ENCODE measurements around the gene PHACTR3.

DNA sequence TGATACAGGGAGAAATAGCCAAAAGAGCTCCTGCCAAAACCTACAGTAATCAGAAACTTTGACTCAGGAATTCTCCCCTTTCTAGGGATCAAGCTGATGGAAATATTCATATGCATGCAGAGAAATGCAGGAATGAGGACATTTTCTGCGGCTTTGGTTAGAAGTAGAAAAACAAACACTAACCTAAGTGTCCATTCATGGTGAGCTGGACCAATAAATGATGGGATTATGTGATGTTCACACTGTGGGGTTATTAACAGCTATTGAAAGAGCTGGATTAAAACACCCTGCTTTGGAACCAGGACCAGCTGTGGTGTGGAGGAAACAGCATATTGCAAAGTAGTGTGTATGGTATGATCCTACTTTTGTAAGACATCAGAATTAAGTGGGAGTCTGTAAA, 186.0 kb downstream of the PHACTR3 start:
- TF ChIP-seq EZH2 (IDR thresholded peaks at IDR 0.05; ENCODE audit: borderline replicate concordance, low read length) = no peak
- TF ChIP-seq, protein P1, sequence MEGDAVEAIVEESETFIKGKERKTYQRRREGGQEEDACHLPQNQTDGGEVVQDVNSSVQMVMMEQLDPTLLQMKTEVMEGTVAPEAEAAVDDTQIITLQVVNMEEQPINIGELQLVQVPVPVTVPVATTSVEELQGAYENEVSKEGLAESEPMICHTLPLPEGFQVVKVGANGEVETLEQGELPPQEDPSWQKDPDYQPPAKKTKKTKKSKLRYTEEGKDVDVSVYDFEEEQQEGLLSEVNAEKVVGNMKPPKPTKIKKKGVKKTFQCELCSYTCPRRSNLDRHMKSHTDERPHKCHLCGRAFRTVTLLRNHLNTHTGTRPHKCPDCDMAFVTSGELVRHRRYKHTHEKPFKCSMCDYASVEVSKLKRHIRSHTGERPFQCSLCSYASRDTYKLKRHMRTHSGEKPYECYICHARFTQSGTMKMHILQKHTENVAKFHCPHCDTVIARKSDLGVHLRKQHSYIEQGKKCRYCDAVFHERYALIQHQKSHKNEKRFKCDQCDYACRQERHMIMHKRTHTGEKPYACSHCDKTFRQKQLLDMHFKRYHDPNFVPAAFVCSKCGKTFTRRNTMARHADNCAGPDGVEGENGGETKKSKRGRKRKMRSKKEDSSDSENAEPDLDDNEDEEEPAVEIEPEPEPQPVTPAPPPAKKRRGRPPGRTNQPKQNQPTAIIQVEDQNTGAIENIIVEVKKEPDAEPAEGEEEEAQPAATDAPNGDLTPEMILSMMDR (IDR thresholded peaks at IDR 0.05; ENCODE audit: low read length) = no peak

Data from OCI-LY1 (cell line).